Activated T-cell treated with anti-CD3 and anti-CD28 coated beads, Interleukin-2, amount 50 U/mL, for 72 hours (primary cell): ENCODE measurements around the gene TECR. TPM values are rescaled to one million over a fixed set of nuclear protein-coding genes. Genes with fewer than 3 reads are reported as not detected.
A peak's percentile ranks its signal among the peaks of the same experiment; 100 is the strongest.

Experiments
- ATAC-seq, 2 donors: fragments of 150-1000 bp; cut with Tn5 transposase; replicated peaks in 1 of 2; 2 replicates each; pipeline ENCODE4 v1.10.0; 2021; ENCODE audit warnings: moderate library complexity in 2 of 2, mild to moderate bottlenecking in 1 of 2
- DNase-seq, 2 donors: peaks; one replicate each; pipeline ENCODE4 v3.0.0; 2021 to 2022; ENCODE audit warnings: mixed read lengths in 1 of 2
- H3K27ac Mint-ChIP-seq: one replicate; pipeline ENCODE4 v1.8.0; 2022; ENCODE audit warnings: mild to moderate bottlenecking, moderate library complexity, mixed read lengths
- H3K27me3 Mint-ChIP-seq: one replicate; pipeline ENCODE4 v1.8.0; 2022; ENCODE audit warnings: low read depth, mixed read lengths
- H3K36me3 Mint-ChIP-seq, 2 donors: one replicate each; pipeline ENCODE4 v1.8.0; 2022; ENCODE audit warnings: mixed read lengths in 2 of 2, mild to moderate bottlenecking in 1 of 2; ENCODE audit not compliant: insufficient read depth in 2 of 2
- H3K4me1 Mint-ChIP-seq: one replicate; pipeline ENCODE4 v1.8.0; 2022; ENCODE audit warnings: low read depth, mixed read lengths
- H3K4me3 Mint-ChIP-seq, 2 donors: one replicate each; pipeline ENCODE4 v1.8.0; 2022; ENCODE audit warnings: mild to moderate bottlenecking in 2 of 2, mixed read lengths in 2 of 2, moderate library complexity in 2 of 2
- H3K9me3 Mint-ChIP-seq, 2 donors: one replicate each; pipeline ENCODE4 v1.8.0; 2022; ENCODE audit warnings: mixed read lengths in 2 of 2
- total RNA-seq, 2 donors: library from RNA; stranded (reverse); gene quantifications; one replicate each; pipeline ENCODE4 v1.2.3, GENCODE V29; 2022

Gene TECR
- total RNA-seq, 2 donors from 2014 or later, result 105 to 106 TPM

- Mint-ChIP-seq H3K4me1 (peaks cover 50% of the 10 kb centered on the region), H3K36me3 (peaks cover 1 to 4% of the 10 kb centered on the region in 2 donors), H3K4me3 (no peak overlapping the region), H3K9me3 (no peaks in the 10 kb centered on the region), H3K27me3 (no peaks in the 10 kb centered on the region), H3K27ac (no peak overlapping the region)
- ATAC-seq, result no peak
- DNase-seq, result no peak
Observed at GRCh38 chr19:14553042-14553938, 23.9 kb downstream of the TECR start.

- H3K4me3 Mint-ChIP-seq, result no peak overlapping the region
- DNase-seq, result no peak
- no peak for ATAC-seq
- H3K36me3 Mint-ChIP-seq, result peaks cover 1 to 3% of the 10 kb centered on the region in 2 donors
- H3K27me3 Mint-ChIP-seq, result no peaks in the 10 kb centered on the region
- H3K9me3 Mint-ChIP-seq, result no peaks in the 10 kb centered on the region
- H3K4me1 Mint-ChIP-seq, result peaks cover 50% of the 10 kb centered on the region
- H3K27ac Mint-ChIP-seq, result no peak overlapping the region
Observed at GRCh38 chr19:14553939-14554243, 24.5 kb downstream of the TECR start.

DNA sequence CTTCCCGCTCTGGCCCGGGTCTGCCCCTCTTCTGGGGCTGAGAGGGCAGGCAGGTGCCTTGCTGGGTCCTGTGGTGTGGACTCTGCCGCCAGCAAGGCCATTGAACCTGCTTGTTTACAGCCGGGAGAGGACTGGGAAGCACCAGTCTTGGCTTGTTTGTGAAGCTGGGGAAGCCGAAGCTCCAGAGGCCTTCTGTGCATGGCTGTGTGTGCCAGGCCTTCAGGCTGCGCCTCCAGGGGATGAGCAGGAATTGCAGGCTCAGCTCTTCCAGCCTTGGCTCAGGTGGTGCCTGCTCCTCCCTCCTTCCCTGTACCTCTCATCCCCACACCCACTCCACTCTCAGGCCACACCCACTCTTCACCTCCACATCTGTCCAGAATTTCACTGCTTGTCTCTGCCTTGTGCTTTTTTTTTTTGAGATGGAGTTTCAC, 25.0 kb downstream of the TECR start:
- Mint-ChIP-seq H3K9me3 (no peaks in the 10 kb centered on the region), H3K36me3 (peaks cover 1 to 3% of the 10 kb centered on the region in 2 donors), H3K27me3 (no peaks in the 10 kb centered on the region), H3K4me3 (no peak overlapping the region), H3K27ac (peak overlapping the region; percentile 27), H3K4me1 (peaks cover 50% of the 10 kb centered on the region)
- DNase-seq (no peak), ATAC-seq (no peak)

- Mint-ChIP-seq H3K36me3 (peaks cover 0 to 1% of the 10 kb centered on the region in 2 donors), H3K9me3 (no peaks in the 10 kb centered on the region), H3K4me1 (peaks cover 41% of the 10 kb centered on the region), H3K27me3 (no peaks in the 10 kb centered on the region), H3K27ac (peak overlapping the region; percentile 36), H3K4me3 (peak overlapping the region; percentile 53 to 54)
- peak in 1 of 2 donors; percentile 47 for DNase-seq
- peak; percentile 13 to 65 for ATAC-seq
Observed at GRCh38 chr19:14555918-14556661, 26.7 kb downstream of the TECR start.

GRCh38 chr19:14556662-14557188, 27.3 kb downstream of the TECR start:
- Mint-ChIP-seq H3K4me3 (peak overlapping the region; percentile 53 to 54), H3K9me3 (no peaks in the 10 kb centered on the region), H3K27ac (peak overlapping the region; percentile 36), H3K4me1 (peaks cover 35% of the 10 kb centered on the region), H3K27me3 (no peaks in the 10 kb centered on the region), H3K36me3 (peaks cover 0 to 1% of the 10 kb centered on the region in 2 donors)
- DNase-seq (peak; percentile 82 to 86), ATAC-seq (peak; percentile 86 to 87)

GRCh38 chr19:14558370-14559066, 29.1 kb downstream of the TECR start:
- DNase-seq, result no peak
- Mint-ChIP-seq H3K4me3 (no peak overlapping the region), H3K27ac (no peak overlapping the region), H3K27me3 (no peaks in the 10 kb centered on the region), H3K4me1 (peaks cover 18% of the 10 kb centered on the region), H3K9me3 (no peaks in the 10 kb centered on the region), H3K36me3 (no peaks in the 10 kb centered on the region)
- no peak for ATAC-seq

GRCh38 chr19:14559916-14560775, 30.8 kb downstream of the TECR start:
- H3K4me3 Mint-ChIP-seq, result no peak overlapping the region
- H3K27ac Mint-ChIP-seq, result no peak overlapping the region

GRCh38 chr19:14560776-14561108, 31.3 kb downstream of the TECR start:
- peaks cover 2% of the 10 kb centered on the region in 2 donors for H3K36me3 Mint-ChIP-seq
- no peaks in the 10 kb centered on the region for H3K27me3 Mint-ChIP-seq
- DNase-seq, result no peak
- H3K27ac Mint-ChIP-seq, result no peak overlapping the region
- H3K4me3 Mint-ChIP-seq, result no peak overlapping the region
- H3K9me3 Mint-ChIP-seq, result peaks cover 0 to 2% of the 10 kb centered on the region in 2 donors
- H3K4me1 Mint-ChIP-seq, result peaks cover 22% of the 10 kb centered on the region
- no peak for ATAC-seq

More at GRCh38 chr19:14559916-14560775, 30.8 kb downstream of the TECR start:
- ATAC-seq (no peak), DNase-seq (no peak)
- Mint-ChIP-seq H3K9me3 (peaks cover 0 to 2% of the 10 kb centered on the region in 2 donors), H3K4me1 (peaks cover 23% of the 10 kb centered on the region), H3K27me3 (no peaks in the 10 kb centered on the region), H3K36me3 (peaks cover 2% of the 10 kb centered on the region in 2 donors)

DNA sequence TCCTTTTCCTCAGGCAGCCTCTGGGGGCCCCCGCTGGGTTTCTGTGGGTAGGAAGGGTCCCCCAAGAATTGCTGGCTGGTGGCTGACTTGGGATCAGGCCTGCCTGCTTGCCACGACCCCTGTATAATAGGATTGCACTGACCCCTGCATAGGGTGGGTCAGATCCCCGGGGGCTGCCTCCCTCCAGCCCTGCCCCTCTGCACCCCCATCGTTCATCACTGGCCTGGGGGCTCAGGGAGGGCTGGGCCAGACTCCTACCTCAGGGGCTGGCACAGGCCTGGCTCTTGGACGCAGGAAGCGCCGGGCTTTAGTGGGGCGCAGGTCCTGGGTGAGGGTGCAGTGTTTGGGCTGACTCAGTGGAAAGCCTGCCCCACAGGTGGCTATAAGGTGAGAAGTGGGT, 31.9 kb downstream of the TECR start:
- Mint-ChIP-seq H3K4me3 (no peak overlapping the region), H3K27ac (no peak overlapping the region), H3K36me3 (peaks cover 2% of the 10 kb centered on the region in 2 donors), H3K4me1 (peaks cover 17% of the 10 kb centered on the region), H3K27me3 (no peaks in the 10 kb centered on the region), H3K9me3 (peaks cover 0 to 2% of the 10 kb centered on the region in 2 donors)
- ATAC-seq (no peak), DNase-seq (no peak)

- no peak for DNase-seq
- no peak for ATAC-seq
- H3K27ac Mint-ChIP-seq, result no peak overlapping the region
Observed at GRCh38 chr19:14561847-14562351, 32.5 kb downstream of the TECR start.

GRCh38 chr19:14562660-14563589, 33.5 kb downstream of the TECR start:
- no peaks in the 10 kb centered on the region for H3K27me3 Mint-ChIP-seq
- peaks cover 20% of the 10 kb centered on the region for H3K4me1 Mint-ChIP-seq
- ATAC-seq (no peak), DNase-seq (no peak)
- peaks cover 2% of the 10 kb centered on the region in 2 donors for H3K36me3 Mint-ChIP-seq
- H3K4me3 Mint-ChIP-seq, result no peak overlapping the region
- H3K9me3 Mint-ChIP-seq, result peaks cover 0 to 2% of the 10 kb centered on the region in 2 donors
- no peak overlapping the region for H3K27ac Mint-ChIP-seq

More at GRCh38 chr19:14561847-14562351, 32.5 kb downstream of the TECR start:
- Mint-ChIP-seq H3K4me3 (no peak overlapping the region), H3K27me3 (no peaks in the 10 kb centered on the region), H3K4me1 (peaks cover 11% of the 10 kb centered on the region), H3K9me3 (peaks cover 0 to 2% of the 10 kb centered on the region in 2 donors), H3K36me3 (peaks cover 2% of the 10 kb centered on the region in 2 donors)
